CD4-positive, alpha-beta T cell treated with Interleukin-15 for 1 hour (primary cell): ENCODE results near the gene NAA25.
"Not testable (repeated sequence)": the region's sequence is repeated elsewhere in the genome, so short reads cannot be mapped to it uniquely, and the experiment has no call there.

Source experiments
- DNase-seq: peaks from one replicate; pipeline ENCODE4 v3.0.0-alpha.2; 2020

Gene NAA25

DNA sequence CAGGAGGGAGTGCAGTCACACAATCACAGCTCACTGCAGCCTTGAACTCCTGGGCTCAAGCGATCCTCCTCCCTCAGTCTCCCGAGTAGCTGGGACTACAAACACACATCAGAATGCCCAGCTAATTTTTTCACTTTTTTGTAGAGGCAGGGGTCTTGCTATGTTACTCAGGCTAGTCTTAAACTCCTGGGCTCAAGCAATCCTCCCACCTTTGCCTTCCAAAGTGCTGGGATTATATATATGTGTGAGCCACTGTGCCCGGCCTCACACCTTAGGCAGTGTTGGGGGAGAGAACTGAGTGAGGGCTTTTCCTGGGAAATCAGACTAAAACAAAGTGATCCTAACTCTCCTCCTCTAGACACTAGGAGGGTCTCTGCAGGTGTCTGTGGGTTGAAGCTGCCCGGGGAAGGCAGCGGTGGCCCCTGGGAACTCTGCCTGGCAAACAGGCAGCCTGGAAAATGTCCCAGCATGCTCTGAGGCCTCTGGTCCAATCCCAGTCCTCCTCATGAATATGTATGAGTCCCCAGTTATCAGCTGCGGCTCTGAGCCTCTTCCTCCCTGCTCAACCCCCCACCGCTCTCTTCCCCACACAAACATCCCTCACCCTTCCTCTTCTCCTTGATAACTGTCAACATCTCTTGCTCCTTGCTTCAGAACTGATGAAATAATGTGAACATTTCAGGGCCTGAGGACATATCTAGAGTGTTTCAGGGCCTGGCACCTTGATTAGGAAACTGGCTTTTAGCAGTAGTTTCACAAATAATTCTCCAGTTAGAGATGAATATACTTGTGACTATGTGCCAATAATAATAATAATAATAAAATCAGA lies 7.9 kb upstream of the NAA25 start:
- peak; percentile 33 for DNase-seq

DNA sequence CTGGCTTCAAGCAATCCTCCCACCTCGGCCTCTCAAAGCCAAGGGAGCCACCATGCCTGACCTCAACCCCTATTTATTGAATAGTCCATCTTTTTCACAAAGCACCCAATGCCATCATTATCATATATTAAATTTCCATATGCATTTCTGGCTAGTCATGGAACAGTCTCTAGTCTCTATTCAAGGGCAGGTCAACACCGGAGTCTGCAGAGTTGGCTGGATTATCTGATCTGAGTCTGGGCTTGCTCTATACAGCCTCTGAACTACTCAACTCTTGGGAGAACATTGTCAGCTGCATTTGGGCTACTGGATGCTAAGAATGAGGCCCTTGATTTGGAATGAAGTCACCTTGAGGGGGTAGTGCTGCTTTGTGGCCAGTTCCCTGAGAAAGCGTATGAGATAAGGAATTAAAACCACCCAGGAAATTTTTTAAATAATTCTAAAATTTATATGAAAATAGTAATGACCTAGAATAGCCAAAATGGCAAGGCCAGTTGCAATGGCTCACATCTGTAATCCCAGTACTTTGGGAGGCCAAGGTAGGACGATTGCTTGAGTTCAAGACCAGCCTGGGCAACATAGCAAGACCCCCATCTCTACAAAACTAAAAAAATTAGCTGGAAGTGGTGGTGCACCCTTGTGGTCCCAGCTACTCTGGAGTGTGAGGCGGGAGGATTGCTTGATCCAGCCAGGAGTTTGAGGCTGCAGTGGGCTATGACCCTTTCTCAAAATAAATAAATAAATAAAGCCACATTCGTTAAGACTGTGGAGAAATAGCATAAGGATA lies 6.9 kb upstream of the NAA25 start:
- DNase-seq, result no peak

DNA sequence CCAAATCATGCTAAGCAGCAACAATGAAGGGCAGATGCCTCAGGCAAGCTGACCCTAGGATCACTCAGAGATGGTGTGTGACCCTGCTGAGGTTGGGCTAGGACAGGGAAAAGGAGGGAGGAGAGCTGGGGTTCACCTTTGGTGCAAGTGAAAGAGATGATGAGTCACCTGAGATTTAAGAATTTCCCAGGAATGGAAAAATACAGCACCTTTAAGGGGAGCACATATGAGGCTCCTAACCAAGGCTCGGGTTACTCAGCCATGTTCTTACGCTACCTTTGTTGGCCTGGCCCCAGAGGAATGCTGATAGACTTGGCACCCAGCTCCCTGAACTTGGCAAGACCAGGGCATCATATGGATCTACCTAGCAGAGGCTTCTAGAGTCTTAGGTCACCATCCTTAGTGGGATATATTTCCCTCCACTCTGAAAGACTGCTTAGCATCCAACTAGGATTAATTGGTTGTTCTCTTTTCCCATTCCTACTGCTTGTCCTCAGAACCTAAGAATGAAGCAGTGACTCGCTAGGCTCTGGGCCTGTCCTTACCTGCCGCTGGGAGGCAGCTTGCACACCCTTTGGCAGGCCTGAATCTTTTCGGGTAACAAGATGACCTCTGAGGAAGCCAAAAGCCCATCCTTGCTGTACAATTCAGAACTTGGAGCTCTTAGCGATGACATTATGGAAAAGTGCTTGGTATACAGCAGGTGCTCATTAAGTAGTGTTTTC lies 4.0 kb upstream of the NAA25 start:
- no peak for DNase-seq

DNA sequence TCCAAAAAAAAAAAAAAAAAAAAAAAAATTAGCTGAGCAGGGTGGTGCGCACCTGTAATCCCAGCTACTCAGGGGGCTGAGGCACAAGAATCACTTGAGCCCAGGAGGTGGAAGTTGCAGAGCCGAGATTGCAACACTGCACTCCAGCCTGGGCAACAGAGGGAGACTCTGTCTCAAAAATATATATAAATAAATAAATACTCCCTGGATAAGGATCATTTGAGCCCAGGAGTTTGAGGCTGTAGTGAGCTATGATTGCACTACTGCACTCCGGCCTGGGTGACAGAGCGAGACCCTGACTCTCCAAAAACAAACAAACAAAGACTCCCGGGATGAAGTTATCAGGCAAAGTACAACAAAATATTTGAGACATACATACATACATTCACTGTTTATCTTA lies 3.3 kb upstream of the NAA25 start:
- DNase-seq, result no peak

DNA sequence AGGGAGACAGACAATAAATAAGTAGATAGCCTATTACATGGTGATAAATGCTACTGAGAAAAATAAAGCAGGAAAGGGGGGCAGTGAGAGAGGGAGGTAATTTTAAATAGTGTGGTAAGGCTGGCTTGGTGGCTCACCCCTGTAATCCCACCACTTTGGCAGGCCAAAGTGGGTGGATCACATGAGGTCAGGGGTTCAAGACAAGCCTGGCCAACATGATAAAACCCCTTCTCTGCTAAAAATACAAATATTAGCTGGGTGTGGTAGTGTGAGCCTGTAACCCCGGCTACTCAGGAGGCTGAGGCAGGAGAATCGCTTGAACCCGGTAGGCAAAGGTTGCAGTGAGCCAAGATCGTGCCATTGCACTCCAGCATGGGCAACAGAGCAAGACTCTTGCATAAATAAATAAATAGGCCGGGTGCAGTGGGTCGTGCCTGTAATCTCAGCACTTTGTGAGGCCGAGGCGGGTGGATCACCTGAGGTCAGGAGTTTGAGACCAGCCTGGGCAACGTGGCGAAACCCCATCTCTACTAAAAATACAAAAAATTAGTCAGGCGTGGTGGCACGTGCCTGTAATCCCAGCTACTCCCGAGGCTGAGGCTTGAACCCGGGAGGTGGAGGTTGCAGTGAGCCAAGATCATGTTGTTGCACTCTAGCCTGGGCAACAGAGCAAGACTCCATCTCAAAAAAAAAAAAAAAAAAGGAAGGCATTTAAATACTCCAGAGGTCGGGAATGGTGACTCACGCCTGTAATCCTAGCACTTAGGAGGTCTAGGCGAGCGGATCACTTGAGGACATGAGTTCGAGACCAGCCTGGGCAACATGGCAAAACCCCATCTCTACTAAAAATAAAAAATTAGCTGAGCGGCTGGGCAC lies 2.4 kb upstream of the NAA25 start:
- DNase-seq, result not testable (repeated sequence)

DNA sequence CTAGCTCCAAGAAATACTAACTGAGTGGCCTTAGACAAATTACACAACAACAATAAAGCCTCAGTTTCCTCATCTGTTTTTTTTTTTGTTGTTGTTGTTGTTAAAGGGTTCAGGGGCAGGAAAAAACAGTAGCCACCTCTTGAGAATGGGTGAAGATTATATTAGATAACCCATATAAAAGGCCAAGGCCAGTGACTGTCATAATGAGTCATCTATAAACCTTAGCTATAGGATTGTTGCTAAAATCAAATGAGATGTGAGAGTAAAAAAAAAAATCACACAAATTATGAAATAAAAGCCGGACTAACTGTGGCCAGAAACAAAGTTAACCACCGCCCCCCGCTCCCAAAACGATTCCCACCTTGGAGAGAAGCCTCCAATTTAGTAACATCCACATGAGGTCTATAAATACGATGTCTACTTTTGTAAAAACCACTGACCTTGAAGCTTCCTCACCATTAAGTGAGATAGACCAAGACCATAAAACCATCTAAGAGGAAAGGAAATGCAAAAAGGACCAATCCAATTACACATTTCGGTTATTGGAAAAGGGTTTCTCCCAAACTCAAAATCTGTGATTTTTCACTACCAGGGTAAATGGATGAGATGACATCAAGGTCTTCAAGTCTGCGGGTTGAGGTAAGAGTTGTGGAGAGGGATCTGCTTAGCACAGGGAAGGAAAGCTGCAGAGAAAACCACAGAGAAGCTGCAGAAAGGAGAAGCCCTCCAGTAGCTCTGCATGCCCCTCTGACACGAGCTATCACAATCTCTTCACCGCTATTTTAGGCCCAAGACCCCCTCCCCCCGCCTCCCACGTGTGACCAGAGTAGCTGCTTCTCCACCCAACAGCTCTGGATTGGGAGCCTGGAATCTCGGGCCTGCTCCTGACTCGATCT lies 1.0 kb downstream of the NAA25 start:
- no peak for DNase-seq

DNA sequence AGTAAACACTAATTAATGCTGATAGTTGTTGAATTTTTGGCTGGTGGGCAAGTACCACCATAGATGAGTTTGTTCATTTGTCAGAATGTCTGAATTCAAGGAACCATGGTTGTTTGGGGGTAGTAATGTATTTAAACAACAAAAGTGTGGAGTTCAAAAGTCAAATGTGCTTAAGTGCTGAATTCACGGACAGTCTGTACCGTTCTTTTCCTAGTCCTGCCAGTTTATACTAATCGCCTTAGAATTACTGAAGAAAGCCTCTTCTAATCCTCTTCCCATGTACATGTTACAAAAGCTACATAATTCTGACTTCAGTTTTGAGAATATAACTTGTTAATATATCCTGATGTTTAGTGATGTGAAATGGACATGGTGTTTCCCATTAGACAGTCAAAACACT lies 2.7 kb downstream of the NAA25 start:
- no peak for DNase-seq

DNA sequence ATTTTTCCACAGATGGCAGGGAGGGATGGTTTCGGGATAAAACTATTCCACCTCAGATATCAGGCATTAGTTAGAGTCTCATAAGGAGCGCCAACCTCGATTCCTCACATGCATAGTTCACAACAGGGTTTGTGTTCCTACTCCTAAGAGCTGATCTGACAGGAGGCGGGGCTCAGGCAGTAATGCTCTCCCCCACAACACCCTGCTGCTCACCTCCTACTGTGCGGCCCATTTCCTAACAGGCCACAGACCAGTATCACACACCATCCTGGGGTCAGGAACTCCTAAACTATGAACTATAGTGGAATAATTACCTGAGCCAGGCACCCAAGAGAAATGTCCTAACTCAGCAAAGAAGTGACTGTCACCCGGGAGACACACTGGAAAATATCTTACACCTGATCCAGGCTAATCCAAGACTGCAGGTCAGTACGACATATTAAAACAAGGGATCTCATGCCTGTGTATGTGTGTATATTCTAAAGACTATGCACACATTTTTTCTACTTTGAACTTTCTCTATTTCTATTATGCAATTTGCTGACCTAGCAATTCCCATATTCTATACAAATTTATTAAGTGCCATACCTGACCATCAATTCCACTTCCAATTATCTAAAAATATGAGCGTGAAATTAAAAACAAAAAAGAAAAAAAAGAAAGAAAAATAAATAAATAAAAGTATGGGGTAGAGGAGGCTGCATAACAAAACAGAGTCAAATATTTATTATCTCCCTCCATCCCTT lies 4.7 kb downstream of the NAA25 start:
- DNase-seq, result no peak

DNA sequence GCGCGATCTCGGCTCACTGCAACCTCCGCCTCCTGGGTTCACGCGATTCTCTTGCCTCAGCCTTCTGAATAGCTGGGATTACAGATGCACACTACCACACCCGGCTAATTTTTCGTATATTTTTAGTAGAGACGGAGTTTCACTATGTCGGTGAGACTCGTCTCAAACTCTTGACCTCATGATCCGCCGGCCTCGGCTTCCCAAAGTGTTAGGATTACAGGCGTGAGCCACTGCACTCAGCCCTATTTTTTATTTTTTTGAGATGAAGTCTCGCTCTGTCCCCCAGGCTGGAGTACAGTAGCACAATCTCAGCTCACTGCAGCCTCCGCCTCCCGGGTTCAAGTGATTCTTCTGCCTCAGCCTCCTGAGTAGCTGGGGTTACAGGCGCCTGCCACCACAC lies 5.8 kb downstream of the NAA25 start:
- not testable (repeated sequence) for DNase-seq

DNA sequence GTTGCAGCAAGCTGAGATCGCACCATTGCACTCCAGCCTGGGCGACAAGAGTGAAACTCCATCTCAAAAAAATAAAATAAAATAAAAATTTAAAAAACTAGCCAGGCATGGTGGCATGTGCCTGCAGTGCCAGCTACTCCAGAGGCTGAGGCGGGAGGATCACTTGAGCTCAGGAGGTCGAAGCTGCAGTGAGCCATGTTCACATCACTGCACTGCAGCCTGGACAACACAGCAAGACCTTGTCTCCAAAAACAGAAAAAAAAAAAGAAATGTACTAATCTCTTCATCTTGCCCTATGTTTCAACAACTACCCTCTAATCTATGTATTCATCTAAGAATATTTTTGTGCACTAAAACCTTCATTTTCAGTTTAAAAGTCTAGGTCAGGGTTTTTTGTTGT lies 6.5 kb downstream of the NAA25 start:
- no peak for DNase-seq

DNA sequence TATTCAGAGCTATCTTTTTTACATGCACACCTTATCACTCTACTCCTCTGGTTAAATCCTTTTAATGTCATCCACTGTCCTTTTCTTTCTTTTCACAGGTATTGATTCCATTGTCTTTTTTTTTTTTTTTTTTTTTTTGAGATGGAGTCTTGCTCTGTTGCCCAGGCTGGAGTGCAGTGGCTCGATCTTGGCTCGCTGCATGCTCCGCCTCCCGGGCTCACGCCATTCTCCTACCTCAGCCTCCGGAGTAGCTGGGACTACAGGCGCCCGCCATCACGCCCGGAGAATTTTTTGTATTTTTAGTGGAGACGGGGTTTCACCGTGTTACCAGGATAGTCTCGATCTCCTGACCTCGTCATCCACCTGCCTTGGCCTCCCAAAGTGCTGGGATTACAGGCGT lies 8.1 kb downstream of the NAA25 start:
- not testable (repeated sequence) for DNase-seq

DNA sequence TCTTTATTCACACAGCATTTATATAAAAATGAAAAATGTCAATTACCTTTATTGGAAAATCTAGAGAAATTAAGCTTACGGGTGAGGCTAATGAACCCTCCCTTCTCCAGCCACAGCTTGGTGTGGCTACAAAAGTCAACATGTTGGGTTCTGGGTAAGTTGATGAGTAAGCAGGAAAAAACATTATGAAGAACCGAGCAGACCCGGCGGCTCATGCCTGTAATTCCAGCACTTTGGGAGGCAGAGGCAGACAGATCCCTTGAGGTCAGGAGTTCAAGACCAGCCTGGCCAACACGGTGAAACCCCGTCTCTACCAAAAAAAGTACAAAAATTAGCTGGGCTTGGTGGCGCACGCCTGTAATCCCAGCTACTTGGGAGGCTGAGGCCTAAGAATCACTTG lies 10.9 kb downstream of the NAA25 start:
- DNase-seq, result no peak

DNA sequence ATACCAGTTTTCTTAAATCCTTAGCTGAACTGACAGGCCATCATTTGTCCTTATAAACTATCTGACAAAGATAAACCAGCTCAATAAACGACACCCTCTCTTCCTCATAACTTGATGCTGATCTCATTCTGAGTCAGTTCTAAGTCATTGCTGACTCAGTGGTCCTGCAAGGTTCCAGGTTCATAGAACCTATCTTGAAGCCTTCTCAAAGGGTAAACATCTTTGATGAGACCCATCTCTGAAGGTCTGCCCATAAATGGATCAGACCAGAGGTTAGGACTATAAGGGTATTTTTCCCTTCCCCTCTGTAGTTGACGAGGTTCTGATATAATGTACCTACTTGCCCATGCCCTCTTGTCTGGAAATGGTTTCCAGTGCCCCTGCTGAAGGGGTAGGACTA lies 11.9 kb downstream of the NAA25 start:
- DNase-seq, result no peak

DNA sequence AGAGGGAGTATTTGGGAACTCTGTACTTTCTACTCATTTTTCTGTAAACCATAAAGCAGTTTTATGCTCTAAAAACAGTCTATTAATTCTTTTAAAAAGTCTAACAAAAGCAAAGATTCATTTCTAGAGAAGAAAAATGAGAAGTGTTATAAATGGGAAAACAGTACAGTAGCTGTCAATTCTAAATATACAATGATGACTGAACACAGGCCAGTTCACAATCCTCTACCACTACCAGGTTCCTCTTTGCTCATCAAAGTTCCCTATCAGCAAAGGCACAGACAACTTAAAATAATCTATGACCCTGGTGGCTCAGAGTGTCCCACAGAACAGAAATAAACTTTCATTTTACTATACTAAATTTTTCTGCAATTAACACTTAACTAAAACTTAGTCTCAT lies 12.5 kb downstream of the NAA25 start:
- no peak for DNase-seq

DNA sequence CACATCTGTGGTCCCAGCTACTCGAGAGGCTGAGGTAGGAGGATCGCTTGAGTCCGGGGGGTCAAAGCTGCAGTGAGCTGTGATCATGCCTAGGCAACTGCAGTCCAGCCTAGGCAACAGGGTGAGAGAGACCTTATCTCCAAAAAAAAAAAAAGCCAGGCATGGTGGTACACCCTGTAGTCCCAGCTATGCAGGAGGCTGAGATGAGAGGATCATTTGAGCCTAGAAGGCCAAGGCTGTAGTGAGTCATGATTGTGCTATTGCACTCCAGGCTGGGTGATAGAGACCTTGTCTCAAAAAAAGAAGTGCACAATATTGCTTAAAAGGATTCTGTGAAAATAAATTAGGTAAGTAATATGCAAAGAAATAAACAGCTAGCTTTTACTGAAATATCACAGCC lies 17.0 kb downstream of the NAA25 start:
- no peak for DNase-seq

DNA sequence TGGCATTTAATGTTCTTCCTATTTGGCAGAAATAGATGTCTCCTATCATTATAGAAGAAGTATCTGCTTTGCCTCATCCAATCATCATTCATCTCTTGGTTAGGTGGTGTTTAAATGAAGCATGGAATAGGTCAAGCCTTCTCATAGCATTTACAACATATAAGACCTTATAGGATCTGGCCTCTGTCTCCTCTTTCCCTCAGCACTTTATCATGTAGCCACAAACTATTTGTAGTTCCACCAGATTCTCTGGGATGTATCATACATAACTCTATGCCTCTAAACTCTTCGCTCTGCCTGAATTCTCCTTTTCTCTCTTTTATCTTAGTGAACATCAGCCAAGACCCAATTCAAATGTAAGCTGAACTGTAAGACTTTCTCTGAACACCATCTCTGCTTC lies 20.7 kb downstream of the NAA25 start:
- DNase-seq, result no peak

DNA sequence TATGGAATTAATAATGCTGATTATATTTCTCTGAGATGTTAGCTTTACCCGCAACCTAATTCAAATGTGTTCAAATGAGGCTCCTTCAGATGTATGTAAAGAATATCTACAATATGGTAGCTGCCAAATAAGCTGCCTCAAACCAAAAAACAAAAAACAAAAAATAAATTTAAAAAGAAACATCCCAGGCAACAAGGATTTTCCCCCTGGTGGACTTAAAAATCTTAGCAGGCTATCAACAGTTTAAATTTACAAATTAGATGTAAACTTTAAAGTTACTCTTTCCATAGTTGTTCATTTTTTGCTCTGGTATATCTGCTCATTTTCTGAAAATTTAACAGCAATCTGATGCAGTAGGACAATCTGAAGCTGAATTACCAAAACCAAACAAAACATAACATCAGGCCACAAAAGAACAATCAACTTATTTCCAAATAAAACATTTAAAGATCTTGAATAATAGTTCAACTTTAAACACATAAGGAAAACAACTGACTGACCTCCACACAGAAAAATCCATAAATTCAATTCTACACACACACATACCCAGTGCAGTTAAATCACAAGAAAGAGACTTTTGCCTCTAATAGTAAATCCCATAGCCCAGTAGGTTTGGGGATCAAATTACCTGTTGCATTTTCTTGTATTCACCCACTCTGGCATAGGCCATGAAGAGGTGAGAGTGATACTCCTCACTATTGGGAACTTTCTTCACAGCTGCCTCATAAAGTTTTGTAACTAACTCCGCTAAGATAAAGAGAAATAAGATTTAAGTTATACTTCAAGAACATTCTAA lies 21.3 kb downstream of the NAA25 start:
- no peak for DNase-seq

DNA sequence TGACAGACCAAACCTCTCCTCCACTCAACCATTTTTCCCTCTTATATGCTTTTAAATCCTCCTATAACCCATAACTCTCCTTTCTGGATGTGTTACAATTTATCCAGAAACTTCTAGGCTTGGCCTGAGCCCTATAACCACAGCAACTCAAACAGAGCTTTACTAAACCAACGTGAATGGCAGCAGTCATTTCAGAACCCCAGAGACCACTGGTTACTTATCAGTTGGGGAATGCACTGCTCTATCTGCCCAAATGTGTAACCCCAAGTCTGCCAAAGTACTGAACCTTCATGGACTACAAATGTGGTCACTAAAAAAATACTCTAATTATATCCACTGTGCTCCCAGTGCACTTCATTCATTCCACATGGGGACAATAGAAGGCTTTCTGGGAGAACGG lies 42.0 kb downstream of the NAA25 start:
- DNase-seq, result no peak

DNA sequence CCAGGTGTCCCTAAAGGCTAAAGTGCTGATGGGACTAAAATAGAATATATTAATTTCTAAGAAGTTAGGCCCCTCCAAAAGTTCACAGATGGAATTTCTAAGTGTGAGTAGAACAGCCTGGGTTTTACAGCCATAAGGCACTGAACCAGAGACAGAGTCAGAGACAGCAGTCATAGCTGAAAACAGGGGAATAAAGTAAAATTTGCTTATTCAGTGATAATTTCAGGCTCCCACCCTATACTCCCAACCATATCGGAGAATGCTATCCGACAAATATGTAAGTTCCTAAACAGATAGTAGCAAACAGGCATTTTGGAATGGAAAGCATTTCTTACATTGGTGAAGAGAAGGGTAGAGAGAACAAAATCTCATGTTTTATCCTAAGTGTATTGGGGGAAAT lies 45.3 kb downstream of the NAA25 start:
- DNase-seq, result no peak

DNA sequence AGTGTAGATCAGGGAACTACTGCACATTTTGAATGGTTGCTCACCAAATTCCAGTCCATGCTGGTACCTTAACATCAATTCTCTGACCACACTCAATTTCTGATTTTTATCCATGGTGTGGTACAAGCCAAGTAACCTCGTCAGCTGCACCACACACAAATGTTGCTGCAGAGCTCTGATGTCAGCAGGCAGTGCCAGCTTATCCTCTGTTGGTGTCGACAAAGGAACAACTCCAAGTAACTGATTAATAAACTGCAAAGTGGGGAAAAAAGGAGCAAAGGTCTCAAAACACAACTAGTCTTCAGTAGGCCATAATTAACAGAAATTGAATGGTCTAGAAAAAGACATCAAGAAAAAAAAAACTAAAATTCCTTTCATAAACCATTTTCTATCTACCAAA lies 47.4 kb downstream of the NAA25 start:
- DNase-seq, result no peak
